Liver (tissue), 3 donors: ENCODE results near the gene KCNE5.

Experiments used
- GABPA ChIP-seq, 2 donors: IDR thresholded peaks in 1 of 2; conservative IDR thresholded peaks in 1 of 2; 2 replicates each; pipeline ENCODE4 v1.6.1; 2016; ENCODE audit warnings: antibody characterized with exemption in 2 of 2, mild to moderate bottlenecking in 1 of 2, moderate library complexity in 1 of 2
- RAD21 ChIP-seq, 2 donors: IDR thresholded peaks; 2 replicates each; pipeline ENCODE4 v1.6.1; 2016; ENCODE audit warnings: antibody characterized with exemption in 2 of 2, mild to moderate bottlenecking in 2 of 2
- ZBTB33 ChIP-seq: IDR thresholded peaks from 2 replicates; pipeline ENCODE4 v1.6.1; 2016; ENCODE audit warnings: antibody characterized with exemption
- TF ChIP-seq, protein P1 (sequence below): fragments of 150-350 bp; IDR thresholded peaks from 2 replicates; pipeline ENCODE4 v1.5.1; 2017; ENCODE audit warnings: improper control_type of control experiment, low read depth, low read length; ENCODE audit not compliant: missing input control
- TF ChIP-seq, protein P2 (sequence below): IDR thresholded peaks from 2 replicates; pipeline ENCODE4 v1.6.1; 2016; ENCODE audit warnings: antibody characterized with exemption
- donor health status: healthy.
- donor health status: healthy.

GRCh38 chrX:109601486-109601885 lies 23.5 kb downstream of the KCNE5 start:
- TF ChIP-seq, protein P1, sequence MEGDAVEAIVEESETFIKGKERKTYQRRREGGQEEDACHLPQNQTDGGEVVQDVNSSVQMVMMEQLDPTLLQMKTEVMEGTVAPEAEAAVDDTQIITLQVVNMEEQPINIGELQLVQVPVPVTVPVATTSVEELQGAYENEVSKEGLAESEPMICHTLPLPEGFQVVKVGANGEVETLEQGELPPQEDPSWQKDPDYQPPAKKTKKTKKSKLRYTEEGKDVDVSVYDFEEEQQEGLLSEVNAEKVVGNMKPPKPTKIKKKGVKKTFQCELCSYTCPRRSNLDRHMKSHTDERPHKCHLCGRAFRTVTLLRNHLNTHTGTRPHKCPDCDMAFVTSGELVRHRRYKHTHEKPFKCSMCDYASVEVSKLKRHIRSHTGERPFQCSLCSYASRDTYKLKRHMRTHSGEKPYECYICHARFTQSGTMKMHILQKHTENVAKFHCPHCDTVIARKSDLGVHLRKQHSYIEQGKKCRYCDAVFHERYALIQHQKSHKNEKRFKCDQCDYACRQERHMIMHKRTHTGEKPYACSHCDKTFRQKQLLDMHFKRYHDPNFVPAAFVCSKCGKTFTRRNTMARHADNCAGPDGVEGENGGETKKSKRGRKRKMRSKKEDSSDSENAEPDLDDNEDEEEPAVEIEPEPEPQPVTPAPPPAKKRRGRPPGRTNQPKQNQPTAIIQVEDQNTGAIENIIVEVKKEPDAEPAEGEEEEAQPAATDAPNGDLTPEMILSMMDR = no peak
- TF ChIP-seq ZBTB33 (no peak), GABPA (IDR thresholded peaks at IDR 0.05 in 1 of 2, conservative IDR thresholded peaks at IDR 0.05 in 1 of 2) (no peak), RAD21 (IDR thresholded peaks at IDR 0.05) (no peak)
- TF ChIP-seq, protein P2, sequence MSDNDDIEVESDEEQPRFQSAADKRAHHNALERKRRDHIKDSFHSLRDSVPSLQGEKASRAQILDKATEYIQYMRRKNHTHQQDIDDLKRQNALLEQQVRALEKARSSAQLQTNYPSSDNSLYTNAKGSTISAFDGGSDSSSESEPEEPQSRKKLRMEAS = no peak
